Bronchial epithelial cell (primary cell): Measurements from ENCODE around the gene XDH. TPM values are rescaled to one million over a fixed set of nuclear protein-coding genes. Genes with fewer than 3 reads are reported as not detected.
A peak's percentile ranks its signal among the peaks of the same experiment; 100 is the strongest.

Experiments
- DNase-seq: peaks from one replicate; pipeline ENCODE4 v3.0.0-alpha.2; 2010; ENCODE audit warnings: low read depth
- FAIRE-seq: peaks from 2 replicates; lab custom pipeline; 2011; peaks lifted over from hg19 to GRCh38; lab: Jason Lieb, UNC
- H3K27me3 ChIP-seq: 2 replicates; pipeline ENCODE4 v1.5.1; 2011; ENCODE audit warnings: low read length; ENCODE audit not compliant: control insufficient read depth, insufficient read depth
- H3K36me3 ChIP-seq: 2 replicates; pipeline ENCODE4 v1.5.1; 2011; ENCODE audit warnings: low read length; ENCODE audit not compliant: control insufficient read depth, insufficient read depth
- H3K4me3 ChIP-seq: 2 replicates; pipeline ENCODE4 v1.5.1; 2011; ENCODE audit warnings: mild to moderate bottlenecking, low read depth, low read length, control low read depth
- CTCF ChIP-seq: IDR thresholded peaks from 2 replicates; pipeline ENCODE4 v1.5.1; 2011; ENCODE audit warnings: mild to moderate bottlenecking, moderate library complexity, low read length, control low read depth, inconsistent platforms; ENCODE audit not compliant: insufficient read depth, severe bottlenecking
- total RNA-seq: library from RNA; depleted of rRNA; stranded (reverse); fragments of >200 nt; gene quantifications from 2 replicates; pipeline ENCODE4 v1.2.1, GENCODE V29; 2014

Gene XDH
- total RNA-seq, 1 donor from 2014 or later = 6.1 TPM

- Histone ChIP-seq H3K27me3 (no peaks in the 10 kb centered on the region), H3K36me3 (no peaks in the 10 kb centered on the region), H3K4me3 (no peak overlapping the region)
- DNase-seq (no peak), FAIRE-seq (no peak)
- no peak for TF ChIP-seq CTCF
Measured at GRCh38 chr2:31304816-31305215, 109.7 kb downstream of the XDH start.

- no peaks in the 10 kb centered on the region for H3K27me3 ChIP-seq
- peak; percentile 62 for DNase-seq
- no peak for FAIRE-seq
- H3K4me3 ChIP-seq = no peak overlapping the region
- TF ChIP-seq CTCF = no peak
- no peaks in the 10 kb centered on the region for H3K36me3 ChIP-seq
Measured at GRCh38 chr2:31302940-31303563, 111.5 kb downstream of the XDH start.

GRCh38 chr2:31300309-31300708 is 114.2 kb downstream of the XDH start:
- no peak for TF ChIP-seq CTCF
- FAIRE-seq (no peak), DNase-seq (peak; percentile 43)
- Histone ChIP-seq H3K27me3 (no peaks in the 10 kb centered on the region), H3K4me3 (no peak overlapping the region), H3K36me3 (no peaks in the 10 kb centered on the region)

GRCh38 chr2:31299547-31299946 is 115.0 kb downstream of the XDH start:
- H3K36me3 ChIP-seq = no peaks in the 10 kb centered on the region
- FAIRE-seq (no peak), DNase-seq (no peak)
- no peaks in the 10 kb centered on the region for H3K27me3 ChIP-seq
- TF ChIP-seq CTCF = no peak
- no peak overlapping the region for H3K4me3 ChIP-seq

GRCh38 chr2:31297751-31298150 is 116.8 kb downstream of the XDH start:
- H3K36me3 ChIP-seq = no peaks in the 10 kb centered on the region
- no peak for TF ChIP-seq CTCF
- H3K4me3 ChIP-seq = no peak overlapping the region
- H3K27me3 ChIP-seq = no peaks in the 10 kb centered on the region
- FAIRE-seq (no peak), DNase-seq (peak; percentile 86)
